Immature natural killer cell (primary cell): ENCODE measurements around the gene VAC14. TPM values are rescaled to one million over a fixed set of nuclear protein-coding genes. Genes with fewer than 3 reads are reported as not detected.

Experiments
- DNase-seq, 3 donors: peaks; one replicate each; pipeline ENCODE4 v3.0.0; 2022; ENCODE audit warnings: mixed read lengths in 1 of 3
- H3K27ac Mint-ChIP-seq, 6 donors: one replicate each; pipeline ENCODE4 v1.8.0; 2020; ENCODE audit warnings: mixed read lengths in 6 of 6, mild to moderate bottlenecking in 5 of 6, inconsistent platforms in 4 of 6, moderate library complexity in 3 of 6
- H3K27me3 Mint-ChIP-seq, 3 donors: one replicate each; pipeline ENCODE4 v1.8.0; 2020 to 2021; ENCODE audit warnings: low read depth in 3 of 3, mild to moderate bottlenecking in 3 of 3, mixed read lengths in 3 of 3, moderate library complexity in 3 of 3, inconsistent platforms in 1 of 3
- H3K36me3 Mint-ChIP-seq, 3 donors: one replicate each; pipeline ENCODE4 v1.8.0; 2020; ENCODE audit warnings: mixed read lengths in 3 of 3, inconsistent platforms in 2 of 3, mild to moderate bottlenecking in 2 of 3
- H3K4me1 Mint-ChIP-seq, 2 donors: one replicate each; pipeline ENCODE4 v1.8.0; 2020; ENCODE audit warnings: inconsistent platforms in 2 of 2, mild to moderate bottlenecking in 2 of 2, mixed read lengths in 2 of 2, moderate library complexity in 1 of 2
- H3K4me3 Mint-ChIP-seq, 5 donors: one replicate each; pipeline ENCODE4 v1.8.0; 2020; ENCODE audit warnings: mild to moderate bottlenecking in 5 of 5, mixed read lengths in 5 of 5, inconsistent platforms in 3 of 5, moderate library complexity in 3 of 5
- H3K9me3 Mint-ChIP-seq, 6 donors: one replicate each; pipeline ENCODE4 v1.8.0; 2020; ENCODE audit warnings: mild to moderate bottlenecking in 6 of 6, mixed read lengths in 6 of 6, inconsistent platforms in 4 of 6, moderate library complexity in 3 of 6
- polyA plus RNA-seq, 3 donors: library from polyadenylated mRNA; unstranded; fragments of 300-500 nt; fragmentation: Illumina TruSeq; gene quantifications; one replicate each; pipeline ENCODE4 v1.2.3, GENCODE V29; 2021

Gene VAC14
- polyA plus RNA-seq, 3 donors from 2014 or later: 19.1 to 42.2 (median 28.1) TPM

- no peak for DNase-seq
- Mint-ChIP-seq H3K4me1 (no peaks in the 10 kb centered on the region), H3K4me3 (no peak overlapping the region), H3K9me3 (no peaks in the 10 kb centered on the region), H3K27me3 (peaks cover 2 to 10% (median 5%) of the 10 kb centered on the region in 3 donors), H3K27ac (no peak overlapping the region), H3K36me3 (no peaks in the 10 kb centered on the region)
Observed at GRCh38 chr16:70638814-70639792, 161.9 kb downstream of the VAC14 start.

Other genes starting within 250 kb of the VAC14 start
- not detected for gene IL34, start 154.6 kb downstream of the VAC14 start, polyA plus RNA-seq
- gene MTSS2, start 115.1 kb downstream of the VAC14 start, polyA plus RNA-seq: not detected